Kidney (tissue), 14 donors: Measurements from ENCODE around the gene MALSU1. TPM values are rescaled to one million over a fixed set of nuclear protein-coding genes. Genes with fewer than 3 reads are reported as not detected.
A peak's percentile ranks its signal among the peaks of the same experiment; 100 is the strongest.

Source experiments
- DNase-seq, 5 donors: peaks; one replicate each; pipeline ENCODE4 v3.0.0-alpha.2; 2013 to 2020
- FAIRE-seq: peaks from 2 replicates; lab custom pipeline; 2012; peaks lifted over from hg19 to GRCh38; lab: Jason Lieb, UNC
- H3K27ac ChIP-seq, 2 donors: one replicate each; pipeline ENCODE4 v1.7.0; 2013; ENCODE audit warnings: low read depth in 2 of 2, low read length in 2 of 2, inconsistent platforms in 1 of 2
- H3K27me3 ChIP-seq: one replicate; pipeline ENCODE4 v1.7.1; 2013; ENCODE audit warnings: low read length, inconsistent platforms; ENCODE audit not compliant: control insufficient read depth, insufficient read depth
- H3K36me3 ChIP-seq, 3 donors: one replicate each; pipeline versions ENCODE4 v1.7.0 to v1.7.1; 2013; ENCODE audit warnings: low read length in 3 of 3, control low read depth in 1 of 3, inconsistent platforms in 1 of 3; ENCODE audit not compliant: insufficient read depth in 3 of 3, control insufficient read depth in 2 of 3
- H3K4me1 ChIP-seq, 3 donors: one replicate each; pipeline versions ENCODE4 v1.7.0 to v1.7.1; 2013; ENCODE audit warnings: low read length in 3 of 3, inconsistent platforms in 1 of 3, low read depth in 1 of 3; ENCODE audit not compliant: control insufficient read depth in 2 of 3, insufficient read depth in 2 of 3
- H3K4me3 ChIP-seq, 3 donors: one replicate each; pipeline versions ENCODE4 v1.7.0 to v1.8.1; 2013; ENCODE audit warnings: low read length in 3 of 3, control low read depth in 1 of 3, inconsistent platforms in 1 of 3
- H3K9ac ChIP-seq, 3 donors: one replicate each; pipeline versions ENCODE4 v1.7.0 to v1.7.1; 2013; ENCODE audit warnings: low read length in 3 of 3, control low read depth in 1 of 3, inconsistent platforms in 1 of 3
- H3K9me3 ChIP-seq, 3 donors: one replicate each; pipeline versions ENCODE4 v1.7.0 to v1.7.1; 2013; ENCODE audit warnings: low read length in 3 of 3, control low read depth in 1 of 3, inconsistent platforms in 1 of 3; ENCODE audit not compliant: control insufficient read depth in 2 of 3, insufficient read depth in 1 of 3
- CTCF ChIP-seq: IDR thresholded peaks from 3 replicates; pipeline ENCODE4 v1.5.1; 2012; ENCODE audit warnings: mild to moderate bottlenecking, moderate library complexity, borderline replicate concordance; ENCODE audit not compliant: insufficient read depth; ENCODE audit errors: extremely low read depth
- intact Hi-C: fragments of 100-400 bp; cut with DNase I; formaldehyde crosslinking; loops from one replicate; pipeline ENCODE4 v1.11.1; 2022
- polyA plus RNA-seq: library from polyadenylated mRNA; stranded (reverse); fragments of 350-450 nt; fragmentation: Illumina TruSeq; extraction: RNeasy Lipid Tissue Mini Kit (QIAGEN cat#74804); gene quantifications from one replicate; pipeline ENCODE4 v1.2.3, GENCODE V29; 2014; ENCODE audit warnings: low read depth, low replicate concordance; ENCODE audit not compliant: insufficient read depth
- total RNA-seq: library from RNA; stranded (reverse); fragmentation: NEBNext Ultra II Directional; extraction: Animal tissue kit (Norgen Biotek cat#: 25700); gene quantifications from one replicate; pipeline ENCODE4 v1.2.1, GENCODE V29; 2021
- donor health status: control.
- donor health status: control.
- donor health status: control.
- donor health status: control.
- donor health status: control.
- donor health status: DM: yes; HTN: yes; CAD: no.
- donor health status: Normal renal cell carcinoma (clear cell type).

The MALSU1 gene
- total and polyA plus RNA-seq, 2 donors from 2014 or later: 40.3 to 94.9 TPM

- peak; percentile 71 for TF ChIP-seq CTCF
- DNase-seq (peak in 3 of 5 donors; percentile 32 to 88 (median 77)), FAIRE-seq (no peak)
- Histone ChIP-seq H3K27me3 (no peaks in the 10 kb centered on the region), H3K9me3 (no peaks in the 10 kb centered on the region), H3K9ac (no peak overlapping the region), H3K4me1 (no peaks in the 10 kb centered on the region), H3K4me3 (no peak overlapping the region), H3K36me3 (no peaks in the 10 kb centered on the region), H3K27ac (no peak overlapping the region)
- intact Hi-C loops: no loop called here
Measured at GRCh38 chr7:23277359-23277989, 21.7 kb upstream of the MALSU1 start.

GRCh38 chr7:23279819-23280525, 19.2 kb upstream of the MALSU1 start:
- intact Hi-C loops: no loop called here
- no peak for FAIRE-seq
- TF ChIP-seq CTCF: no peak

GRCh38 chr7:23283086-23283485, 16.1 kb upstream of the MALSU1 start:
- no peak overlapping the region for H3K4me3 ChIP-seq
- H3K4me1 ChIP-seq: no peaks in the 10 kb centered on the region
- H3K9me3 ChIP-seq: no peaks in the 10 kb centered on the region
- TF ChIP-seq CTCF: no peak
- intact Hi-C loops: no loop called here
- no peaks in the 10 kb centered on the region for H3K27me3 ChIP-seq
- FAIRE-seq (no peak), DNase-seq (no peak)
- H3K27ac ChIP-seq: no peak overlapping the region
- H3K36me3 ChIP-seq: no peaks in the 10 kb centered on the region
- H3K9ac ChIP-seq: no peak overlapping the region

More at GRCh38 chr7:23279819-23280525, 19.2 kb upstream of the MALSU1 start:
- H3K4me3 ChIP-seq: no peak overlapping the region
- no peaks in the 10 kb centered on the region for H3K9me3 ChIP-seq
- no peaks in the 10 kb centered on the region for H3K27me3 ChIP-seq
- DNase-seq: no peak
- H3K4me1 ChIP-seq: no peaks in the 10 kb centered on the region
- H3K27ac ChIP-seq: no peak overlapping the region
- no peaks in the 10 kb centered on the region for H3K36me3 ChIP-seq
- no peak overlapping the region for H3K9ac ChIP-seq
